AG09319 (cell line): ENCODE measurements around the gene KCNJ5.
"Not testable (repeated sequence)": the region's sequence is repeated elsewhere in the genome, so short reads cannot be mapped to it uniquely, and the experiment has no call there.

Experiments
- DNase-seq: peaks from one replicate; pipeline ENCODE4 v3.0.0-alpha.2; 2010; ENCODE audit warnings: low read depth; ENCODE audit errors: extremely low read depth
- CTCF ChIP-seq: IDR thresholded peaks from 2 replicates; pipeline ENCODE4 v1.5.1; 2011; ENCODE audit warnings: low read depth, mild to moderate bottlenecking, inconsistent platforms, low read length, moderate library complexity

KCNJ5 gene

GRCh38 chr11:128915149-128915521 lies 24.0 kb downstream of the KCNJ5 start:
- no peak for TF ChIP-seq CTCF
- no peak for DNase-seq

GRCh38 chr11:128916037-128916572 lies 24.9 kb downstream of the KCNJ5 start:
- no peak for DNase-seq
- TF ChIP-seq CTCF: no peak

- TF ChIP-seq CTCF: no peak
These were observed 25.5 kb downstream of the KCNJ5 start for GRCh38 chr11:128916681-128917080.

GRCh38 chr11:128917144-128917724 lies 26.1 kb downstream of the KCNJ5 start:
- no peak for TF ChIP-seq CTCF
- no peak for DNase-seq

More at GRCh38 chr11:128916681-128917080, 25.5 kb downstream of the KCNJ5 start:
- DNase-seq: no peak

GRCh38 chr11:128919216-128919615 lies 28.1 kb downstream of the KCNJ5 start:
- TF ChIP-seq CTCF: no peak
- DNase-seq: no peak

GRCh38 chr11:128919635-128920034 lies 28.5 kb downstream of the KCNJ5 start:
- DNase-seq: not testable (repeated sequence)

GRCh38 chr11:128920666-128921065 lies 29.5 kb downstream of the KCNJ5 start:
- DNase-seq: no peak
- TF ChIP-seq CTCF: no peak

- no peak for TF ChIP-seq CTCF
- DNase-seq: no peak
These were observed 30.6 kb downstream of the KCNJ5 start for GRCh38 chr11:128921793-128922192.
